ENCODE results near the gene COQ3. TPM values are rescaled to one million over a fixed set of nuclear protein-coding genes. Genes with fewer than 3 reads are reported as not detected.

COQ3 gene
- total RNA-seq, 1 donor from 2014 or later, result 3.3 TPM

- Histone ChIP-seq H3K4me3 (ENCODE audit: low read depth, low read length) (no peak overlapping the region), H3K27me3 (ENCODE audit: control insufficient read depth, insufficient read depth, low read length) (peaks cover 3% of the 10 kb centered on the region), H3K36me3 (ENCODE audit: control insufficient read depth, insufficient read depth, low read length) (no peaks in the 10 kb centered on the region)
- no peak for DNase-seq (ENCODE audit: low read depth)
- no peak for TF ChIP-seq CTCF (IDR thresholded peaks at IDR 0.05; ENCODE audit: insufficient read depth, low read length, poor library complexity, severe bottlenecking)
These were observed 37.4 kb downstream of the COQ3 start for GRCh38 chr6:99356641-99357040.

GRCh38 chr6:99354983-99355382, 39.0 kb downstream of the COQ3 start:
- Histone ChIP-seq H3K4me3 (ENCODE audit: low read depth, low read length) (no peak overlapping the region), H3K36me3 (ENCODE audit: control insufficient read depth, insufficient read depth, low read length) (no peaks in the 10 kb centered on the region), H3K27me3 (ENCODE audit: control insufficient read depth, insufficient read depth, low read length) (peaks cover 3% of the 10 kb centered on the region)
- no peak for DNase-seq (ENCODE audit: low read depth)
- no peak for TF ChIP-seq CTCF (IDR thresholded peaks at IDR 0.05; ENCODE audit: insufficient read depth, low read length, poor library complexity, severe bottlenecking)

- no peak overlapping the region for H3K4me3 ChIP-seq (ENCODE audit: low read depth, low read length)
- no peak for TF ChIP-seq CTCF (IDR thresholded peaks at IDR 0.05; ENCODE audit: insufficient read depth, low read length, poor library complexity, severe bottlenecking)
- H3K27me3 ChIP-seq (ENCODE audit: control insufficient read depth, insufficient read depth, low read length), result peaks cover 3% of the 10 kb centered on the region
- no peak for DNase-seq (ENCODE audit: low read depth)
- H3K36me3 ChIP-seq (ENCODE audit: control insufficient read depth, insufficient read depth, low read length), result no peaks in the 10 kb centered on the region
These were observed 40.9 kb downstream of the COQ3 start for GRCh38 chr6:99353126-99353525.

- Histone ChIP-seq H3K4me3 (ENCODE audit: low read depth, low read length) (no peak overlapping the region), H3K27me3 (ENCODE audit: control insufficient read depth, insufficient read depth, low read length) (peaks cover 3% of the 10 kb centered on the region), H3K36me3 (ENCODE audit: control insufficient read depth, insufficient read depth, low read length) (no peaks in the 10 kb centered on the region)
- TF ChIP-seq CTCF (IDR thresholded peaks at IDR 0.05; ENCODE audit: insufficient read depth, low read length, poor library complexity, severe bottlenecking), result no peak
- no peak for DNase-seq (ENCODE audit: low read depth)
These were observed 43.4 kb downstream of the COQ3 start for GRCh38 chr6:99350573-99350972.

GRCh38 chr6:99349171-99350141, 44.5 kb downstream of the COQ3 start, which contains the start of gene FAXC:
Gene FAXC (minus strand): TSS chr6:99349674. CDS start chr6:99349372, 302 bp downstream.
- H3K36me3 ChIP-seq (ENCODE audit: control insufficient read depth, insufficient read depth, low read length), result no peaks in the 10 kb centered on the region
- TF ChIP-seq CTCF (IDR thresholded peaks at IDR 0.05; ENCODE audit: insufficient read depth, low read length, poor library complexity, severe bottlenecking), result peak; percentile 19
- no peaks in the 10 kb centered on the region for H3K27me3 ChIP-seq (ENCODE audit: control insufficient read depth, insufficient read depth, low read length)
- peak within 1 kb of the TSS; percentile 62 for H3K4me3 ChIP-seq (ENCODE audit: low read depth, low read length)
- no peak for DNase-seq (ENCODE audit: low read depth)

All from kidney epithelial cell (primary cell).